Measurements from ENCODE around the gene FGD2.
A peak's percentile ranks its signal among the peaks of the same experiment; 100 is the strongest.

The FGD2 gene

GRCh38 chr6:37018198-37019064, 13.0 kb downstream of the FGD2 start (continued):
- TF ChIP-seq ZIC2 (tag by site-specific recombination; IDR thresholded peaks at IDR 0.05) (no peak), WT1 (tag by site-specific recombination; IDR thresholded peaks at IDR 0.05) (no peak), MZF1 (tag by site-specific recombination; IDR thresholded peaks at IDR 0.05; ENCODE audit: borderline replicate concordance) (no peak), KLF10 (tag by site-specific recombination; IDR thresholded peaks at IDR 0.05) (no peak), ZNF202 (tag by site-specific recombination; IDR thresholded peaks at IDR 0.05; ENCODE audit: borderline replicate concordance) (no peak), REPIN1 (tag by site-specific recombination; IDR thresholded peaks at IDR 0.05; ENCODE audit: low read depth) (0 out of 2 replicates have a peak, but pooled peaks have one; percentile 33), ZNF394 (tag by site-specific recombination; IDR thresholded peaks at IDR 0.05; ENCODE audit: borderline replicate concordance) (peak; percentile 50; the same call in 1 of the 2 replicates), GFI1B (tag by site-specific recombination; IDR thresholded peaks at IDR 0.05) (no peak; the same call in 1 of the 2 replicates), OVOL3 (tag by site-specific recombination; IDR thresholded peaks at IDR 0.05) (no peak), TSHZ1 (tag by site-specific recombination; IDR thresholded peaks at IDR 0.05; ENCODE audit: borderline replicate concordance) (no peak), BCL11B (tag by site-specific recombination; IDR thresholded peaks at IDR 0.05; ENCODE audit: low read depth) (no peak; the same call in 1 of the 2 replicates), ZNF664 (tag by site-specific recombination; IDR thresholded peaks at IDR 0.05) (peak; percentile 98), ZNF548 (tag by site-specific recombination; IDR thresholded peaks at IDR 0.05) (no peak), INSM2 (tag by site-specific recombination; IDR thresholded peaks at IDR 0.05) (no peak), PRDM1 (tag by site-specific recombination; IDR thresholded peaks at IDR 0.05) (0 out of 2 replicates have a peak, but pooled peaks have one; percentile 25), HIC1 (tag by site-specific recombination; IDR thresholded peaks at IDR 0.05) (no peak), ZNF629 (tag by site-specific recombination; IDR thresholded peaks at IDR 0.05) (peak; percentile 51), ZNF580 (tag by site-specific recombination; IDR thresholded peaks at IDR 0.05) (peak; percentile 96), GLIS1 (tag by site-specific recombination; IDR thresholded peaks at IDR 0.05) (no peak), ZBTB6 (tag by site-specific recombination; IDR thresholded peaks at IDR 0.05) (no peak), ZNF561 (tag by site-specific recombination; IDR thresholded peaks at IDR 0.05; ENCODE audit: borderline replicate concordance) (no peak), CTCF (tag by site-specific recombination; IDR thresholded peaks at IDR 0.05) (peak; percentile 76), ZNF639 (tag by site-specific recombination; IDR thresholded peaks at IDR 0.05) (peak; percentile 73; the same call in 1 of the 2 replicates), ZNF335 (tag by site-specific recombination; conservative IDR thresholded peaks at IDR 0.05) (peak; percentile 71; the same call in 1 of the 2 replicates), ZNF555 (tag by site-specific recombination; conservative IDR thresholded peaks at IDR 0.05) (no peak), ZNF157 (tag by site-specific recombination; IDR thresholded peaks at IDR 0.05) (no peak), ZNF10 (tag by site-specific recombination; IDR thresholded peaks at IDR 0.05) (no peak)

Data from HEK293 (cell line).